Colonic mucosa (tissue), 4 donors: ENCODE results near the gene MUC20. TPM values are rescaled to one million over a fixed set of nuclear protein-coding genes. Genes with fewer than 3 reads are reported as not detected.

ENCODE experiments used
- DNase-seq: peaks from one replicate; pipeline ENCODE4 v3.0.0-alpha.2; 2020
- H3K27ac ChIP-seq: fragments of 200-600 bp; one replicate; pipeline ENCODE4 v1.8.0; 2021
- H3K27me3 ChIP-seq: fragments of 200-600 bp; one replicate; pipeline ENCODE4 v1.8.0; 2021
- H3K36me3 ChIP-seq: fragments of 200-600 bp; one replicate; pipeline ENCODE4 v1.8.0; 2021
- H3K4me1 ChIP-seq: fragments of 200-600 bp; one replicate; pipeline ENCODE4 v1.8.0; 2021; ENCODE audit warnings: mild to moderate bottlenecking
- H3K4me3 ChIP-seq: fragments of 200-600 bp; one replicate; pipeline ENCODE4 v1.8.0; 2021
- H3K9ac ChIP-seq, 2 donors: one replicate each; pipeline ENCODE4 v1.7.0; 2013; ENCODE audit warnings: control low read depth in 2 of 2, low read depth in 2 of 2, low read length in 2 of 2
- H3K9me3 ChIP-seq: fragments of 200-600 bp; one replicate; pipeline ENCODE4 v1.8.0; 2021
- intact Hi-C: fragments of 100-400 bp; cut with DNase I; formaldehyde crosslinking; loops from one replicate; pipeline ENCODE4 v1.14.1; 2022
- total RNA-seq, 2 donors: library from RNA; stranded (reverse); fragmentation: NEBNext Ultra II Directional in 1 of 2; extraction: Animal tissue kit (Norgen Biotek cat#: 25700) in 1 of 2; gene quantifications; one replicate each; pipeline ENCODE4 v1.2.1, GENCODE V29; 2021
- TF ChIP-seq, protein P1 (sequence below): fragments of 200-600 bp; IDR thresholded peaks from one replicate; pipeline ENCODE4 v1.8.0; 2022; ENCODE audit warnings: antibody characterized with exemption, mild to moderate bottlenecking
- donor health status: healthy.
- donor health status: DM: no; HTN: no; CAD: no.
- donor health status: DM: no; HTN: no; CAD: no.

The MUC20 gene
- total RNA-seq, 2 donors from 2014 or later, result 58.1 to 170 TPM

DNA sequence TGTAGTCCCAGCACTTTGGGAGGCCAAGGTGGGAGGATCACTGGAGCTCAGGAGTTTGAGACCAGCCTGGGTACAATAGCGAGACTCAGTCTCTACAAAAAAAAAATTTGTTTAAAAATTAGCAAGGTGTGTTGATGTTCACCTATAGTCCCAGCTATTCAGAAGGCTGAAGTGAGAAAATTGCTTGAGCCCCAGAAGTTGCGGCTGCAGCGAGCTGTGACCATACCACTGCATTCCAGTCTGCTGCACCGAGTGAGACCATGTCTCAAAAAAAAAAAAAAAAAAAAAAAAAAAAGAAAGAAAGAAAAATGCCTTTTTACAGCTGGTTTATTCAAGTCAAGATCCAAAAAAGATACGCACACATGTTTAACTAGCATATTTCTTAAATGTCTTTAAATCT lies 17.0 kb upstream of the MUC20 start:
- no peaks in the 10 kb centered on the region for H3K27me3 ChIP-seq
- H3K9me3 ChIP-seq, result no peaks in the 10 kb centered on the region
- no peak overlapping the region for H3K4me3 ChIP-seq
- H3K9ac ChIP-seq, result no peak overlapping the region
- no peaks in the 10 kb centered on the region for H3K4me1 ChIP-seq
- H3K27ac ChIP-seq, result no peak overlapping the region
- intact Hi-C loops, result no loop called here
- TF ChIP-seq, protein P1, sequence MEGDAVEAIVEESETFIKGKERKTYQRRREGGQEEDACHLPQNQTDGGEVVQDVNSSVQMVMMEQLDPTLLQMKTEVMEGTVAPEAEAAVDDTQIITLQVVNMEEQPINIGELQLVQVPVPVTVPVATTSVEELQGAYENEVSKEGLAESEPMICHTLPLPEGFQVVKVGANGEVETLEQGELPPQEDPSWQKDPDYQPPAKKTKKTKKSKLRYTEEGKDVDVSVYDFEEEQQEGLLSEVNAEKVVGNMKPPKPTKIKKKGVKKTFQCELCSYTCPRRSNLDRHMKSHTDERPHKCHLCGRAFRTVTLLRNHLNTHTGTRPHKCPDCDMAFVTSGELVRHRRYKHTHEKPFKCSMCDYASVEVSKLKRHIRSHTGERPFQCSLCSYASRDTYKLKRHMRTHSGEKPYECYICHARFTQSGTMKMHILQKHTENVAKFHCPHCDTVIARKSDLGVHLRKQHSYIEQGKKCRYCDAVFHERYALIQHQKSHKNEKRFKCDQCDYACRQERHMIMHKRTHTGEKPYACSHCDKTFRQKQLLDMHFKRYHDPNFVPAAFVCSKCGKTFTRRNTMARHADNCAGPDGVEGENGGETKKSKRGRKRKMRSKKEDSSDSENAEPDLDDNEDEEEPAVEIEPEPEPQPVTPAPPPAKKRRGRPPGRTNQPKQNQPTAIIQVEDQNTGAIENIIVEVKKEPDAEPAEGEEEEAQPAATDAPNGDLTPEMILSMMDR, result no peak
- no peaks in the 10 kb centered on the region for H3K36me3 ChIP-seq
- no peak for DNase-seq

DNA sequence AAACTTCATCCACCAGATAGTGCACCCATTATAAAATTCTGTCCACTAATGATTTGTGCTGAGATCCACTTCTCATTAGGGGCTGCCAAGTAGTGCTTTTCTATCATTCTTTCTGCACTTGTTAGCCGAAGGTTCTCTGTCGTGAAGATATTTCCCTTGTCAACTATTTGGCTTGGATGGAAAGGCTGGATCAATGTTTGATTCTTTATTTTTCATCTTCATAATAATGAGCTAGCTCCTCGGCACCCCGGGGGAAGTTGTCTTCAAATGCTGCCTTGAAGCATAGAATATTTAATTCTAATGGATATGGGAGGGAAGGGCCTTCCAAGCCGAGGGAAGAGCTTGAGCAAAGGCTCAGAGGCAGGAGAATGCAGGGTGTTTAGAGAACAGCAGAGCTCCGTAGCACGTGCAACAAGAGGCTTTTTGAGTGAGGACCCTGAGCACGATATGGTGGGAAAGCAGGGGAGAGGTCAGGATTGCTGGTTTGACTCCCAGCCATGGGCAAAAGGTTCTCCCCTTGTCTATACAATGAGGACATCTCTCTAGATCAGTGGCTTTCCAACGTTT lies 16.3 kb upstream of the MUC20 start:
- no peak overlapping the region for H3K9ac ChIP-seq
- intact Hi-C loops, result no loop called here
- no peaks in the 10 kb centered on the region for H3K4me1 ChIP-seq
- TF ChIP-seq, protein P1, result no peak
- H3K27ac ChIP-seq, result no peak overlapping the region
- no peaks in the 10 kb centered on the region for H3K9me3 ChIP-seq
- no peaks in the 10 kb centered on the region for H3K36me3 ChIP-seq
- no peaks in the 10 kb centered on the region for H3K27me3 ChIP-seq
- no peak overlapping the region for H3K4me3 ChIP-seq
- no peak for DNase-seq

DNA sequence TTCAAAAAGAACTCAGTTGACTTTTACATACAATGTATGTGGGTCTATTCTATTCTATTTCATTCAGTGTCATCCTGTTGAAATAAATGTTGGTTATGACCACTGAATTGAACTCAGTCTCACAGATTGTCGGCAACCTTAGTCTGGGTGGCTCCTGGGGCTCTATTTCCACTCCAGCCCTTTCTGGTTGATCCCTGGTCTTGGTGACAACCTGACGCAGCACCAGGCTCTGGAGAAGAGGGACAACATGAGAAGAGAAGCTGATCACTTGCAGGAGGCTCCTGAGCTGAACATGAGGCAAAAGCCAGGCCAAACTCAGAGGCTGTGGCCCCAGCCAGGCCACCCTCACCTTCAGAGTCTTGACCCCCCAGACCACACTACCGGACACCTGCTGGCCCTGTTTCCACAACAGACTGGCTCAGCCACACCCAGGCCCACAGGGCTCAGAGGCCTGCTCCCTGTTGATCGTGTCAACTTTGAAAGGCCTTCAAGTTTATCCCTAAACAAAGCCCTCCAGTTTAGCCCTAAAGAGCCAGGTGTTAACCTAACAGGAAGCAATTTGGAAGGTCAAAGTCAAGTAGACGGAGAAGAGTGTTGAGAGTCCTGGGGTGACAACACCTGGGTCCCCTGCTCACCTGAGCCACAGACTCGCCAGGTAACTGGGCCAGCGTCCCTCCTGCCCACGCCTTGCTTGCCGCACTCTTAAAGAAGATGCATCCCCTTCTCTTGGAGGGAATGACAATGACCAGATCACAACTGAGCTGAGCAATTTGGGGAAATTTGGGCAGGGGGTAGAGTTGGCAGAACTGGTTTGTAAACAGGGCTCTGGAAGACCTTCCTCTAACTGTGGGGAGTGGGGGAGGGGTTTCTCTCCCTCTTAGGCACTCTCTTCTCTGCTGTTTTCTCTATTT lies 15.4 kb upstream of the MUC20 start:
- intact Hi-C loops, result no loop called here
- Histone ChIP-seq H3K4me3 (no peak overlapping the region), H3K27ac (no peak overlapping the region), H3K9ac (no peak overlapping the region), H3K9me3 (no peaks in the 10 kb centered on the region), H3K27me3 (no peaks in the 10 kb centered on the region), H3K4me1 (no peaks in the 10 kb centered on the region), H3K36me3 (no peaks in the 10 kb centered on the region)
- TF ChIP-seq, protein P1, result no peak
- no peak for DNase-seq

DNA sequence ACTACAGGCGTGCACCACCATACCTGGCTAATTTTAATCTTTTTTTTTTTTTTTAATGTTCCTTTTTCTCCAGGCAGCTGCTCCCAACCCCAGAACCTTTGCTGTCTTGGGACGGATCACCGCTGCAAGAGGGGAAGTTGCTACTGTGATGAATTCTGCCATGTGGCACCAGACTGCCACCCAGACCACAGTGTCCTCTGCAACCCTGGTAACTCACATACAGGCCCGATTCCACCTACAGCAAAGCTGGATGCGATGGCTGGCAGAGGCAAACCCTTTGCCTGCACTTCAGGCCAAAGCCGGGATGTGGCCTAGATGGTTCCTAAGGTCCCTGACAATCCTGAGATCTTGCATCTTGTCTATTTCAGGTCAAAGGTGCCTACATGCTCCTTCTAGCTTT lies 12.7 kb upstream of the MUC20 start:
- DNase-seq, result no peak
- no peak overlapping the region for H3K9ac ChIP-seq
- TF ChIP-seq, protein P1, result no peak
- H3K27me3 ChIP-seq, result no peaks in the 10 kb centered on the region
- no peak overlapping the region for H3K4me3 ChIP-seq
- H3K27ac ChIP-seq, result no peak overlapping the region
- H3K36me3 ChIP-seq, result peaks cover 4% of the 10 kb centered on the region
- H3K4me1 ChIP-seq, result no peaks in the 10 kb centered on the region
- H3K9me3 ChIP-seq, result no peaks in the 10 kb centered on the region
- intact Hi-C loops, result no loop called here

DNA sequence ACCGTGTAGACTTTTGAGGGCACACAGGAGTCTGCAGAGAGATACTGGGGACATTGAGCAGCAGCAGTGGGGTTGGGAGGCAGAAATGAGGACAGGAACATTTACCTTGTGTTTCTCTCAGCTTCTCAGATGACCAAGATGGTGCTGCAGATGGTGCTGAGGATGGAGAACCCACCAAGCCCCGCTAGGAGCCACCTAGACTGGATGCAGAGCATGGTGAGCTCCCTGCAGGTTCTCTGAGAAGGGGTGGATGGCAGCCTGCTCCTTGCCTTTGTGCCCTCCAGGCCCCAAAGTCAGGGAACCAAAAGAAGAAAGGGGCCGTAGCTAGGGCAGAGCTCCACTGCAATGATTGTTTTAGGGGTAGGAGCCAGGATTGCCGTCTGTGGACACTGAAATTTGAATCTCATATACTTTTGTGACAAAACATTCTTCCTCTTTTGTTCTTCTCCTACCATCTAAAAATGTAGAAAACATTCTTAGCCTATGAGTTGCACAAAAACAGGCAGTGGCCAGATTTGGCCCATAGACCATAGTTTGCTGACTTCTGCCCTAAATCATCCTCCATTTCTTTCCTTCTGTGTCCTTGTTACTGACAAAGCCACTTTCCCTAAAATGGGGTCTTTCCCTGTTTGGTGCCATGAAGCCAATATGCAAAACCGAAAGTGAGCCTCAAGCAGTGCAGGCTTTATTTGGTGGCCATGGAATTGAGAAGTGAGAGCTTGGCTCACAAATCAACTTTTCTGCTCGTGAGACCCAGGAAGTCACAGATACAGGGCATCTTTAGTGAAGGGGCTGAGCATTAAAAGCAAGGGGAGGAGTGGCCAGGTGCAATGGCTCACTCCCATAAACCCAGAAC lies 11.9 kb upstream of the MUC20 start:
- H3K27me3 ChIP-seq, result no peaks in the 10 kb centered on the region
- intact Hi-C loops, result no loop called here
- peaks cover 4% of the 10 kb centered on the region for H3K36me3 ChIP-seq
- H3K4me3 ChIP-seq, result no peak overlapping the region
- no peak overlapping the region for H3K27ac ChIP-seq
- no peaks in the 10 kb centered on the region for H3K9me3 ChIP-seq
- TF ChIP-seq, protein P1, result no peak
- no peak for DNase-seq
- H3K4me1 ChIP-seq, result no peaks in the 10 kb centered on the region
- no peak overlapping the region for H3K9ac ChIP-seq
